Calu3 (cell line): ENCODE data around the gene RNF214. TPM values are rescaled to one million over a fixed set of nuclear protein-coding genes. Genes with fewer than 3 reads are reported as not detected.

Experiments used
- BruUV-seq: library from RNA; stranded (reverse); fragments of 400-500 nt; replicated peaks from 2 replicates; lab custom pipeline; 2021; lab: Mats Ljungman, UMichigan
- CTCF ChIA-PET: fragments of 300-600 bp; sonication (Branson Sonifier 250); formaldehyde crosslinking; loops from one replicate; lab custom pipeline; 2022; ENCODE audit warnings: antibody characterized with exemption; lab: Charles Lee
- DNase-seq: peaks from one replicate; pipeline ENCODE4 v3.0.0; 2022
- H3K27ac Mint-ChIP-seq: one replicate; pipeline ENCODE4 v1.8.0; 2022; ENCODE audit warnings: mixed read lengths; ENCODE audit not compliant: unreplicated experiment
- H3K27me3 Mint-ChIP-seq: one replicate; pipeline ENCODE4 v1.8.0; 2022; ENCODE audit warnings: mixed read lengths; ENCODE audit not compliant: unreplicated experiment
- H3K36me3 Mint-ChIP-seq: one replicate; pipeline ENCODE4 v1.8.0; 2022; ENCODE audit warnings: mild to moderate bottlenecking, moderate library complexity, mixed read lengths; ENCODE audit not compliant: insufficient read depth, unreplicated experiment
- H3K4me1 Mint-ChIP-seq: one replicate; pipeline ENCODE4 v1.8.0; 2022; ENCODE audit warnings: mild to moderate bottlenecking, low read depth, mixed read lengths; ENCODE audit not compliant: unreplicated experiment
- H3K4me3 Mint-ChIP-seq: one replicate; pipeline ENCODE4 v1.8.0; 2022; ENCODE audit warnings: mild to moderate bottlenecking, low read depth, moderate library complexity, mixed read lengths; ENCODE audit not compliant: unreplicated experiment
- H3K9me3 Mint-ChIP-seq: one replicate; pipeline ENCODE4 v1.8.0; 2022; ENCODE audit warnings: low read depth, mixed read lengths; ENCODE audit not compliant: unreplicated experiment
- intact Hi-C: fragments of 100-400 bp; cut with micrococcal nuclease; formaldehyde crosslinking; loops from one replicate; pipeline ENCODE4 v1.10.0; 2022; ENCODE audit not compliant: unreplicated experiment
- total RNA-seq: library from RNA; stranded (reverse); gene quantifications from 2 replicates; pipeline ENCODE4 v1.2.3, GENCODE V29; 2022
- TF ChIP-seq, protein P1 (sequence below): fragments of 200-600 bp; IDR thresholded peaks from one replicate; pipeline ENCODE4 v1.8.0; 2022; ENCODE audit warnings: antibody characterized with exemption; ENCODE audit not compliant: unreplicated experiment

RNF214 gene
- total RNA-seq, 1 experiment from 2014 or later: 19.2 TPM

DNA sequence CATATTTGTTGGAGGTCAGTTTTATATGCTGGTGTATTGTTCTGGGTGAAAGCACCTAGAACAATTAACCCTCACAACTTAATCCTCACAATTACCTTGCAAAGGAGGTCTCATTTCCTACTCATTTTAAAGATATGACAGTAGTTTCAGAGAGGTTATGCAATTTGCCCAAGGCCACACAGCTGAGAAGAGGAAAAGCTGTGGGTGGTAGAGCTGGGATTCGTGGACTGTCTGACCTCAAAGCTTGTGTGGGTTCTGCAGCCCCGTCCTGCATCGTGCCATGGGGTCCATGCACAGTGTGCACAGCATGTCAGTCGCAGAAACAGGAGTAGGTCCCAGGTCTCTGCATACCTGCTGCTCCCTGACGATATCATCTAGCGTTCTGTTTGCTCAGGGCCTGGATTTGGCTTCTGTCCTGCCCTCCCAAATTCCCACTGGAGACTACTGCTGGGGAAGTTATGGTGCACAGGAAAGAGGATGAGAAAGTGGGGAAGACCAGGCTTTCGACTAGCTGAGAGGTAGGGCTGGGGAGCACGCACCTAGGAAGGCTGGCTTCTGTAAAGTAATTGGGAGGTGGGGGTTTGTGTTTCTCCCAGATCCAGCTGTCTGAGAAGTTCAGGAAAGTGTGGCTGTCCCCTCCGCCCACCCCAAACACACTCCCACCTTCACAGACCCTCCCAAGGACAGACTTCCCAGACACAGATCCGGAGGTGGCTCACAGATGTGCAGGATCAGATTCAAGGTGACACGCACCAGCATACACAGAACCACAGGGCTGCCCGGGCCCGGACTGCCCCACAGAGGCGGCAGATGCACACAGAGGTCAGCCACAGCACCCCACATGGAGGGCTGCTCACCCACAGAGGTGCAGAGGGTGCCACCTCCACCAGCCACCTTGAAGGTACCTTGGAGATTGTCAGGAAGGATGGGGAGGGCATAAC is 81.6 kb downstream of the RNF214 start:
- CTCF ChIA-PET: no interaction called here
- TF ChIP-seq, protein P1, sequence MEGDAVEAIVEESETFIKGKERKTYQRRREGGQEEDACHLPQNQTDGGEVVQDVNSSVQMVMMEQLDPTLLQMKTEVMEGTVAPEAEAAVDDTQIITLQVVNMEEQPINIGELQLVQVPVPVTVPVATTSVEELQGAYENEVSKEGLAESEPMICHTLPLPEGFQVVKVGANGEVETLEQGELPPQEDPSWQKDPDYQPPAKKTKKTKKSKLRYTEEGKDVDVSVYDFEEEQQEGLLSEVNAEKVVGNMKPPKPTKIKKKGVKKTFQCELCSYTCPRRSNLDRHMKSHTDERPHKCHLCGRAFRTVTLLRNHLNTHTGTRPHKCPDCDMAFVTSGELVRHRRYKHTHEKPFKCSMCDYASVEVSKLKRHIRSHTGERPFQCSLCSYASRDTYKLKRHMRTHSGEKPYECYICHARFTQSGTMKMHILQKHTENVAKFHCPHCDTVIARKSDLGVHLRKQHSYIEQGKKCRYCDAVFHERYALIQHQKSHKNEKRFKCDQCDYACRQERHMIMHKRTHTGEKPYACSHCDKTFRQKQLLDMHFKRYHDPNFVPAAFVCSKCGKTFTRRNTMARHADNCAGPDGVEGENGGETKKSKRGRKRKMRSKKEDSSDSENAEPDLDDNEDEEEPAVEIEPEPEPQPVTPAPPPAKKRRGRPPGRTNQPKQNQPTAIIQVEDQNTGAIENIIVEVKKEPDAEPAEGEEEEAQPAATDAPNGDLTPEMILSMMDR: no peak
- Mint-ChIP-seq H3K36me3 (peaks cover 12% of the 10 kb centered on the region), H3K27ac (no peak overlapping the region), H3K27me3 (no peaks in the 10 kb centered on the region), H3K4me3 (no peak overlapping the region), H3K4me1 (peaks cover 8% of the 10 kb centered on the region), H3K9me3 (no peaks in the 10 kb centered on the region)
- no TSS peak for BruUV-seq
- DNase-seq: no peak
- intact Hi-C loops: no loop called here

DNA sequence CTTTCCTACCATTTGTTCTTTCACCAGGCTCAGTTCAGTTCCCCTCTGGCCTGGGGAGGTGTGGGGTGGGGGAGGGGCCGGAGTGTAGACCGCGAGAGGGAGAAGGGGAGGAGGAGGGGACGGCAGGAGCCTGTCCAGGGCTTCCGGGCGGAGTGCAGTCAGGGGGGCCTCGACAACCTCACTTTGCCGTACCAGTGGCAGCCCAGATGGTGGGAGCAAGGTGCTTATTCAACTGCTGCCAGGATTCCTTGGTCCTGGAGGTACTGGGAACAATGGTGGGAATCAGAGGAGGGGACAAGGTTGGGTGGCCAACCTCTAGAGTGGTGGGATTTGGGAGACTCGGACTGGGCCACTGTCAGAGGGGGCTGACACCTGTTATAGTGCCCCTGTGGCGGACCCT is 82.4 kb downstream of the RNF214 start:
- DNase-seq: no peak
- CTCF ChIA-PET: no interaction called here
- peaks cover 8% of the 10 kb centered on the region for H3K4me1 Mint-ChIP-seq
- no peaks in the 10 kb centered on the region for H3K9me3 Mint-ChIP-seq
- no TSS peak for BruUV-seq
- intact Hi-C loops: loop anchor here (5.0 kb wide), 1 partner anchor 83 kb away; the partner anchor contains the start of genes PCSK7 and RNF214
- H3K36me3 Mint-ChIP-seq: peaks cover 12% of the 10 kb centered on the region
- no peaks in the 10 kb centered on the region for H3K27me3 Mint-ChIP-seq
- no peak overlapping the region for H3K27ac Mint-ChIP-seq
- TF ChIP-seq, protein P1: no peak
- peak overlapping the region; percentile 67 for H3K4me3 Mint-ChIP-seq

DNA sequence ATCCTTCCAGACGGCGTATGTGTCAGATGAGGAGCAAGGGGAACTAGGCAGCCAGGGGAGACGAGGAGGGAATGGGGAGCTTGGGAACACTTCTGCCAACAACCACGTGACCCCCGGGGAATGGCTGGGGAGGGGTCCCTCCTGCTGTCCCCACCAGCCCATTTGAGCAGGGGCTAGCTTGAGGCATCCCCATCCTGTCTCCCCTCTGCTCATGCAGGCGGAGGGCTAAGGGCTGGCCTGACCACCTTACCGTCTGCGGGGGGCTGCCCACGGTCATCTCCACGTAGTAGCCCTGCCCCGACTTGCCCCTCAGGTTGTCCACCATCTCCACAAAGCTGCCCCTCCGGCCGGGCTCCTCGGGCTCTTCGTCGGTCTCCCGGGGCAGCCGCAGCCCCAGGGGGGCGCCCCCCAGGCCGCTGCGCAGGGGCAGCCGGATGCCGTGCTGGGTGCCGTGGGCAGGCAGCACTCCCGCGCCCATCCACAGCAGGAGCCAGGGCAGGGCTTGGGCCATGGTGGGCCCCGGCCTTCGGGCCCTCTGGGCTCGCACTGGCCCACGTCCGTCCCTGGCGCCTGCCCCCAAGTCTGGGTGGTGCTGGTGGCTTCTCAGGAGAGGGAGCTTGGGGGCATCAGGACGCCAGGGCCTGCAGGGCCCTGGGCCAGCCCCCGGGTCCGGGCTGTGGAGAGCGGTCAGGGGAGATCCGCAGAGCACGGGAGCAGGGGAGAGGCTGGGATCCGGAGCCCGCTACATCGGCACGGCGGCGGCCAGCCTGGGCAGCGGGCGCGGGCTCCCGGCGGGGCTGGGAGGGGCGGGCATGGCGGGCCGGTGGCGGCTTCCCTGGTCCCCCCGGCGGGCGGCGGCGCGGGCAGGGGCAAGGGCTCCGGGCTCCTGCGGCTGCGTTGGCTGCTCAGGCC is 83.1 kb downstream of the RNF214 start:
- CTCF ChIA-PET: no interaction called here
- H3K27ac Mint-ChIP-seq: no peak overlapping the region
- BruUV-seq: no TSS peak
- peaks cover 12% of the 10 kb centered on the region for H3K36me3 Mint-ChIP-seq
- intact Hi-C loops: loop anchor here (5.0 kb wide), 1 partner anchor 83 kb away; the partner anchor contains the start of genes PCSK7 and RNF214
- peaks cover 8% of the 10 kb centered on the region for H3K4me1 Mint-ChIP-seq
- TF ChIP-seq, protein P1: no peak
- no peaks in the 10 kb centered on the region for H3K9me3 Mint-ChIP-seq
- no peak for DNase-seq
- H3K4me3 Mint-ChIP-seq: peak overlapping the region; percentile 67
- H3K27me3 Mint-ChIP-seq: no peaks in the 10 kb centered on the region
